Measurements from ENCODE around the gene AMFR.

Gene AMFR

GRCh38 chr16:56425439-56425832 lies at the start of gene AMFR:
Gene AMFR, minus strand, starts transcription at chr16:56425545. Its CDS starts 218 bp downstream, at chr16:56425327.
- Mint-ChIP-seq H3K9me3 (no peaks in the 10 kb centered on the region), H3K36me3 (peaks cover 13% of the 10 kb centered on the region), H3K27ac (peak within 1 kb of the TSS; percentile 81), H3K27me3 (no peaks in the 10 kb centered on the region), H3K4me1 (peaks cover 39% of the 10 kb centered on the region), H3K4me3 (peak within 1 kb of the TSS; percentile 98)
- peak; percentile 68 for DNase-seq
- CTCF ChIA-PET: interaction anchor here (0.7 kb wide), 1 partner anchor 14 kb away, joined by 3 read pairs; no protein-coding TSS in a partner anchor

DNA sequence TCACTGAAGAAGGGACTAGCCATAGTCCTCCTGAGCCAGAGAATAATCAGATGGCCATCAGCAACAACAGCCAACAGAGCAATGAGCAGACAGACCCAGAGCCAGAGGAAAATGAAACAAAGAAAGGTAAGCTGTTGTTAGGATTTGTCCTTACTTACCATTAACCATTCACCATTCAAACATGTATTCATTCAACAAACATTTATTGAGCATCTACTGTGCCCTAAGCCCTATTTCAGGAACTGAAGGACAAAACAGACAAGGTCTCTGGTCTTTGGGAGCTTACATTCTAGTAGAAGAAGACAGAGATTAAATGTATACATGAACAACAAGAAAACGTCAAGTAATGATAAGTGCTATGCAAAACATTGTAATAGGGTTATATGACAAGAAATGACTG lies 45.3 kb upstream of the AMFR start:
- Mint-ChIP-seq H3K9me3 (no peaks in the 10 kb centered on the region), H3K4me1 (no peaks in the 10 kb centered on the region), H3K36me3 (peaks cover 60% of the 10 kb centered on the region), H3K27me3 (no peaks in the 10 kb centered on the region), H3K4me3 (no peak overlapping the region), H3K27ac (no peak overlapping the region)
- CTCF ChIA-PET: no interaction called here
- no peak for DNase-seq

GRCh38 chr16:56470232-56470631 lies 44.9 kb upstream of the AMFR start:
- Mint-ChIP-seq H3K27ac (no peak overlapping the region), H3K9me3 (no peaks in the 10 kb centered on the region), H3K27me3 (no peaks in the 10 kb centered on the region), H3K36me3 (peaks cover 59% of the 10 kb centered on the region), H3K4me3 (no peak overlapping the region), H3K4me1 (no peaks in the 10 kb centered on the region)
- no peak for DNase-seq
- CTCF ChIA-PET: no interaction called here

DNA sequence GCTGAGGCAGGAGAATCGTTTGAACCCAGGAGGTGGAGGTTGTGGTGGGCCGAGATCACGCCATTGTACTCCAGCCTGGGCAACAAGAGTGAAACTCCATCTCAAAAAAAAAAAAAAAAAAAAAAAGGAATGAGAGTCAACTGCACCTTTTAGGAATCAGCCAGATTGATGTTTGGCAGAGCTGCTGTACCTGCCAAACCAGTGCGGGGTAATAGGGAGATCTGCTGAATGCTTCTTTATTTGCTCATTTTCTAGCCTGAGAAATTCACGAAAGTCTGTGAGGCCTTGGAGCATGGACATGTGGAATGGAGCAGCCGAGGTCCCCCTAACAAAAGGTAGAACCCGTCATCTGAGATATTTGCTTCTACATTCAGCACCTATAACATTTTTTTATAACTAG lies 44.4 kb upstream of the AMFR start:
- Mint-ChIP-seq H3K27me3 (no peaks in the 10 kb centered on the region), H3K36me3 (peaks cover 55% of the 10 kb centered on the region), H3K4me3 (no peak overlapping the region), H3K4me1 (no peaks in the 10 kb centered on the region), H3K27ac (no peak overlapping the region), H3K9me3 (no peaks in the 10 kb centered on the region)
- CTCF ChIA-PET: no interaction called here
- DNase-seq: no peak

GRCh38 chr16:56468800-56469199 lies 43.5 kb upstream of the AMFR start:
- H3K27ac Mint-ChIP-seq: no peak overlapping the region

DNA sequence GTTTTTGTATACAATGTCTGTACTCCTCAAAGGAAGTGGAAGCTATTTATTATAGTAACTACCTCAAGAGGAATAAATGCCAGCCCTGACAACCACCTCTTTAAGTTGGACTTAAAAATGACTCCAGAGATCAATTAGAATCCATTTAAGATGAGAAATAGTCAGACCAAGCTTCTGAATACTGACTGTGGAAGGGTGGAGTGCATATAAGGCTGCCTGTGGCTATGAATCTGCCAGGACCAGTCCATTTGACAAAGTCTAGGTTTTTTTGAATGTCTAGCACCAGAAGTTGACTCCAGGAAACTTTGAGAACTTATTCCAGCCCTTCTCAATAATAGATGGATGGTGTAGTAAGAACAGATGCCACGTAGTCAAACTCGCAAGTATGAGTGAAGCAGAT lies 41.0 kb upstream of the AMFR start:
- Mint-ChIP-seq H3K4me1 (no peaks in the 10 kb centered on the region), H3K36me3 (peaks cover 61% of the 10 kb centered on the region), H3K9me3 (no peaks in the 10 kb centered on the region), H3K27me3 (no peaks in the 10 kb centered on the region), H3K4me3 (no peak overlapping the region), H3K27ac (no peak overlapping the region)
- CTCF ChIA-PET: no interaction called here
- DNase-seq: no peak

More at GRCh38 chr16:56468800-56469199, 43.5 kb upstream of the AMFR start:
- no peak for DNase-seq
- no peaks in the 10 kb centered on the region for H3K27me3 Mint-ChIP-seq
- H3K36me3 Mint-ChIP-seq: peaks cover 61% of the 10 kb centered on the region
- CTCF ChIA-PET: no interaction called here
- H3K4me1 Mint-ChIP-seq: no peaks in the 10 kb centered on the region
- no peak overlapping the region for H3K4me3 Mint-ChIP-seq
- H3K9me3 Mint-ChIP-seq: no peaks in the 10 kb centered on the region

DNA sequence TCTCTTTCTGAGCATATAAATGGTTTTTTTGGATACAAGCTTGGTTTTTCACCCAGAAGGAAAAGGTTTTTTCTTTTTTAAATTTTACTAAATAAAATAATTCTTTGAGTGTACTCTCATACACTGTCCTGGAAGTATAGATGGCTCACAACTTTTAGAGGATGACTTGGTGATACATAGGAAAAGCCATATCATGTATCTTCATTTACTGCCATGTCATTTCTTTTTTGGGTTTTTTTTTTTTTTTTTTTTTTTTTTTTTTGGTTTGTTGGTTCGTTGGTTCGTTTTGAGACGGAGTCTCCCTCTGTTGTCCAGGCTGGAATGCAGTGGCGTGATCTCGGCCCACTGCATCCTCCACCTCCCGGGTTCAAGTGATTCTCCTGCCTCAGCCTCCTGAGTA lies 37.8 kb upstream of the AMFR start:
- CTCF ChIA-PET: no interaction called here
- H3K27ac Mint-ChIP-seq: no peak overlapping the region
- no peaks in the 10 kb centered on the region for H3K27me3 Mint-ChIP-seq
- H3K4me3 Mint-ChIP-seq: no peak overlapping the region
- H3K4me1 Mint-ChIP-seq: no peaks in the 10 kb centered on the region
- H3K36me3 Mint-ChIP-seq: peaks cover 56% of the 10 kb centered on the region
- DNase-seq: no peak
- no peaks in the 10 kb centered on the region for H3K9me3 Mint-ChIP-seq

DNA sequence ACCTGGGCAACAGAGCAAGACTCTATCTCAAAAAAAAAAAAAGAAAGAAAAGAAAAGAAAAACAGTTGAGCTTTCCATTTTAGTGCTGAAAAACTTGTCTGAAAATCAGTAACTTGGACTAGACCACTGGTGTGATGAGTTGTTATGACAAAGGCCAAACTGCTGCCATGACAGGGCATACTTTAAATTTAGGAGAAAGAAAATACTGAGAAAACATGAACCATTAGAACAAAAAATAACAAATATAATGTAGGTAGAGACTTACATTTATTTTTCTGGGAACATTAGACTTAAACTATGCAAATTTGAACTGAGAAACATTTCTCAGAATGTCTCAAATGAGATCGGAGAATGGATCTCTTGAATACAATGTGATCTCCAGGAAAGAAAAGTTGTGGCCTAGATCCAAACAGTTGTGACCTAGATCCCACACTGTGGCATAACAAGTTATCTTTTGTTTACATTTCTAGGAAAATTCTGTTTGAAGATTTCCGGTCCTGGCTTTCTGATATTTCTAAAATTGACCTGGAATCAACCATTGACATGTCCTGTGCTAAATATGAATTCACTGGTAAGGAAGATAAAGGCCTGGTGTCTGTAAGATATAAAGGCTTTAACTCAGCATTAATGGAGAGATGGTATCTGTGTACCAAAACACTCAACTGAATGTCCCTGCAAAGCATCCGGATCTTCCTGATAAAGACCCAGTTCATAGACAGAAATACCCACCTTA lies 36.9 kb upstream of the AMFR start:
- Mint-ChIP-seq H3K36me3 (peaks cover 56% of the 10 kb centered on the region), H3K27ac (no peak overlapping the region), H3K27me3 (no peaks in the 10 kb centered on the region), H3K4me3 (no peak overlapping the region), H3K9me3 (no peaks in the 10 kb centered on the region), H3K4me1 (no peaks in the 10 kb centered on the region)
- DNase-seq: no peak
- CTCF ChIA-PET: no interaction called here

- peaks cover 4% of the 10 kb centered on the region for H3K4me1 Mint-ChIP-seq
- no peaks in the 10 kb centered on the region for H3K27me3 Mint-ChIP-seq
- H3K9me3 Mint-ChIP-seq: no peaks in the 10 kb centered on the region
- no peak for DNase-seq
- no peak overlapping the region for H3K4me3 Mint-ChIP-seq
- H3K36me3 Mint-ChIP-seq: peaks cover 55% of the 10 kb centered on the region
- CTCF ChIA-PET: no interaction called here
- H3K27ac Mint-ChIP-seq: no peak overlapping the region
These were observed 34.8 kb upstream of the AMFR start for GRCh38 chr16:56460101-56460500.

DNA sequence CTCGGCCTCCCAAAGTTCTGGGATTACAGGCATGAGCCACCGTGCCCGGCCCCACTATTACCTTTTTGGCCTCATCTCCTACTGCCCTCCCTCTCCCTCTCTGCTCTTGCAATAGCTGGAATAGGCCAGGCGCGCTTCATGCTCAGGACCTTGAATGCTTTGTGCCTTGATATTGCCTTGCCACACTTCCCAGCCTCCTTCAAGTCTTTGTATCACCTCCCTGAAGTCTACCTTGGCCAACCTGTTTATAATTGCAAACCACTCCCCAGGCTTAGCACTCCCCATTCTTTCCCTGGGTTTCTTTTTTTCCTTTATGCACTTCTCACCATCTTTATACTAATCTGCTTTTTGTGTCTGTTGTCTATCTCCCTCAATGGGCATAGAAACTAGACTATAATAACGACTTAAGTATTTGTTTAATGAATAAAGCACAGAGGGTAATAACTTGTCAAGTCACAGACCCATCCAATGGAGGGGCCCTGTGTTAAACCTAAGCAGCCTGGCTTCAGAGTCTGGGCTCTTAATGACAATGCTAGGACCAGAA lies 32.7 kb upstream of the AMFR start:
- CTCF ChIA-PET: no interaction called here
- peak overlapping the region; percentile 10 for H3K27ac Mint-ChIP-seq
- no peak for DNase-seq
- H3K36me3 Mint-ChIP-seq: peaks cover 58% of the 10 kb centered on the region
- H3K9me3 Mint-ChIP-seq: no peaks in the 10 kb centered on the region
- no peak overlapping the region for H3K4me3 Mint-ChIP-seq
- H3K4me1 Mint-ChIP-seq: peaks cover 11% of the 10 kb centered on the region
- H3K27me3 Mint-ChIP-seq: no peaks in the 10 kb centered on the region

DNA sequence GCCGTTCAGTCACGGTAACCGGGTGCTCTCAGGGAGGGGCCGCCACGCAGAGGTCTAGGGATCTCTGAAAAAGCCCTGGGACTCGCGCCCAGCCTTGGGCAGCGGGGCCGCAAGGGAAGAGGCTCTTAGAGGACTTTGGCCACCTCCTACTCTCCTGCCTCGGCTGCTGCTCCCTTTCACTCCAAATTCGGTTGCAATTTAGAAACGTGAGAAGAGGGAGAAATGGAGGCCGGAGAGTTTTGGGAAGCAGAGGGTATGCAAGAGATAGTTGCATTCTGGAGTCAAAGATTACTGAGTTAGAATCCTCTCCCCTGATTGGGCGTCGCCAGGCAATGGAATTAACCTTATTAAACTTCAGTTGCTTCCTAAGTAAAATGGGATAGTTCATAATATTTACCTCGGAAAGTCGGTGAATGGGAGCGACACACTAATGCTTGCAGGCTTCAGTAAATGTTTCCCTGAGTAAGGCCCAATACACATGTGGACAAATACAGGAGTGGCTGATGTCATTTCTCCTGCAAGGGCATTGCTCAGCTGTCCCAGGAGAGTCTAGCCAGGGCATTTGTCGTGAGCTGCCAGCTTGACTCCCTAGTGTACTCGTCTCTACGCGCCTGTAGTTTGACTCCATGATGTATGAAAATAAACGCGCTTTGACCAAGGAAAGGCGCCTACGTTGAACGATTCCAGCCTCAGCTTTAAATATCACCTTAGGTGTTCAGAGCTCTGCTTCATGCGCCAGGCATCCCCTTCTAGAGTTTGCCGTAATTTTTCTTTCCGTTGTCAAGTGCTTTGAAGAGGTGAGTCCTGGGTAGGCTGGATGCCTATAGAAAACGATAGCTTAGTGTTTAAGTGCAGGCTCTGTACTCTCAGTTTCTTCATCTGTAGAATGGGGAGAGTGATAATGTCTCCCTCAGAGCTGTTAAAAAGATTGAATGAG lies 26.7 kb upstream of the AMFR start:
- CTCF ChIA-PET: interaction anchor here (0.7 kb wide), 1 partner anchor 92 kb away, joined by 3 read pairs; no protein-coding TSS in a partner anchor
- peaks cover 58% of the 10 kb centered on the region for H3K4me1 Mint-ChIP-seq

GRCh38 chr16:56450986-56451752 lies 25.8 kb upstream of the AMFR start, which contains the start of the genes NUDT21 and OGFOD1:
Gene NUDT21, minus strand, starts transcription at chr16:56451332. Its CDS starts 130 bp downstream, at chr16:56451202.
Gene OGFOD1, plus strand, starts transcription at chr16:56451554. Its CDS starts 59 bp downstream, at chr16:56451613.
- peak within 1 kb of the TSS; percentile 89 for H3K27ac Mint-ChIP-seq
- H3K9me3 Mint-ChIP-seq: no peaks in the 10 kb centered on the region
- CTCF ChIA-PET: interaction anchor here (0.7 kb wide), 1 partner anchor 93 kb away, joined by 3 read pairs; no protein-coding TSS in a partner anchor
- peaks cover 57% of the 10 kb centered on the region for H3K4me1 Mint-ChIP-seq
- no peaks in the 10 kb centered on the region for H3K27me3 Mint-ChIP-seq
- peaks cover 50% of the 10 kb centered on the region for H3K36me3 Mint-ChIP-seq
- peak within 1 kb of the TSS; percentile 95 for H3K4me3 Mint-ChIP-seq
- DNase-seq: peak; percentile 96

More for the DNA sequence above, 26.7 kb upstream of the AMFR start:
- no peaks in the 10 kb centered on the region for H3K27me3 Mint-ChIP-seq
- DNase-seq: peak; percentile 25
- peak overlapping the region; percentile 89 for H3K27ac Mint-ChIP-seq
- peaks cover 51% of the 10 kb centered on the region for H3K36me3 Mint-ChIP-seq
- H3K9me3 Mint-ChIP-seq: no peaks in the 10 kb centered on the region
- H3K4me3 Mint-ChIP-seq: peak overlapping the region; percentile 95

GRCh38 chr16:56450275-56450985 lies 25.1 kb upstream of the AMFR start:
- Mint-ChIP-seq H3K4me1 (peaks cover 55% of the 10 kb centered on the region), H3K27ac (peak overlapping the region; percentile 89), H3K27me3 (no peaks in the 10 kb centered on the region), H3K36me3 (peaks cover 51% of the 10 kb centered on the region), H3K9me3 (no peaks in the 10 kb centered on the region), H3K4me3 (peak overlapping the region; percentile 95)
- peak; percentile 25 for DNase-seq
- CTCF ChIA-PET: no interaction called here
